SK-N-SH treated with all-trans-retinoic acid at 6 μM for 48 hours (cell line): ENCODE measurements around the gene ANK3.
A peak's percentile ranks its signal among the peaks of the same experiment; 100 is the strongest.

Source experiments
- ATAC-seq: fragments of 200-7000 bp; cut with Tn5 transposase; 3 replicates; pipeline ENCODE4 v1.9.1; 2020; ENCODE audit warnings: mild to moderate bottlenecking, moderate library complexity
- ARNTL ChIP-seq: fragments of 450-650 bp; formaldehyde crosslinking; IDR thresholded peaks from 2 replicates; pipeline ENCODE4 v1.5.0; 2020; ENCODE audit warnings: low read depth, mild to moderate bottlenecking, moderate library complexity, borderline replicate concordance
- BACH2 ChIP-seq: fragments of 250-450 bp; sonication (Bioruptor Pico); IDR thresholded peaks from 2 replicates; pipeline ENCODE4 v1.9.0; 2021; ENCODE audit warnings: mild to moderate bottlenecking, borderline replicate concordance
- CREB5 ChIP-seq: fragments of 250-450 bp; sonication (Bioruptor Pico); IDR thresholded peaks from 2 replicates; pipeline ENCODE4 v1.5.1; 2020; ENCODE audit warnings: low read depth, mild to moderate bottlenecking, moderate library complexity
- CSDC2 ChIP-seq: fragments of 250-450 bp; sonication (Bioruptor Pico); IDR thresholded peaks from 2 replicates; pipeline ENCODE4 v1.5.0; 2020; ENCODE audit warnings: mild to moderate bottlenecking, moderate library complexity
- CSRNP3 ChIP-seq: fragments of 250-450 bp; sonication (Bioruptor Pico); IDR thresholded peaks from 2 replicates; pipeline ENCODE4 v1.5.1; 2021; ENCODE audit warnings: mild to moderate bottlenecking, moderate library complexity
- ESRRG ChIP-seq: fragments of 250-450 bp; sonication (Bioruptor Pico); IDR thresholded peaks from 2 replicates; pipeline ENCODE4 v1.6.1; 2021; ENCODE audit warnings: mild to moderate bottlenecking
- GLIS3 ChIP-seq: fragments of 250-450 bp; sonication (Bioruptor Pico); IDR thresholded peaks from 2 replicates; pipeline ENCODE4 v1.5.0; 2020; ENCODE audit warnings: mild to moderate bottlenecking, moderate library complexity
- ISL1 ChIP-seq: fragments of 250-450 bp; sonication (Bioruptor Pico); IDR thresholded peaks from 2 replicates; pipeline ENCODE4 v2.1.2; 2022; ENCODE audit warnings: mild to moderate bottlenecking, moderate library complexity
- PATZ1 ChIP-seq: fragments of 250-450 bp; sonication (Bioruptor Pico); IDR thresholded peaks from 2 replicates; pipeline ENCODE4 v1.8.0; 2020; ENCODE audit warnings: mild to moderate bottlenecking, moderate library complexity, borderline replicate concordance
- POU6F1 ChIP-seq: fragments of 250-450 bp; sonication (Bioruptor Pico); IDR thresholded peaks from 2 replicates; pipeline ENCODE4 v1.8.0; 2021; ENCODE audit warnings: low read depth, mild to moderate bottlenecking, moderate library complexity, borderline replicate concordance
- PPARA ChIP-seq: fragments of 250-450 bp; sonication (Bioruptor Pico); IDR thresholded peaks from 2 replicates; pipeline ENCODE4 v1.5.0; 2020; ENCODE audit warnings: mild to moderate bottlenecking, borderline replicate concordance
- SNAI2 ChIP-seq: fragments of 250-450 bp; sonication (Bioruptor Pico); IDR thresholded peaks from 2 replicates; pipeline ENCODE4 v1.5.0; 2020; ENCODE audit warnings: mild to moderate bottlenecking, moderate library complexity
- TOX ChIP-seq: fragments of 250-450 bp; sonication (Bioruptor Pico); IDR thresholded peaks from 2 replicates; pipeline ENCODE4 v1.8.0; 2021; ENCODE audit warnings: mild to moderate bottlenecking, moderate library complexity, borderline replicate concordance
- TSHZ2 ChIP-seq: fragments of 250-450 bp; sonication (Bioruptor Pico); IDR thresholded peaks from 2 replicates; pipeline ENCODE4 v1.5.0; 2020; ENCODE audit warnings: mild to moderate bottlenecking, moderate library complexity
- ZC3H10 ChIP-seq: fragments of 250-450 bp; sonication (Bioruptor Pico); IDR thresholded peaks from 2 replicates; pipeline ENCODE4 v1.5.1; 2021; ENCODE audit warnings: mild to moderate bottlenecking, moderate library complexity
- ZFP3 ChIP-seq: fragments of 250-450 bp; sonication (Bioruptor Pico); IDR thresholded peaks from 2 replicates; pipeline ENCODE4 v1.5.0; 2020; ENCODE audit warnings: mild to moderate bottlenecking, moderate library complexity
- ZFP30 ChIP-seq: fragments of 450-650 bp; formaldehyde crosslinking; IDR thresholded peaks from 2 replicates; pipeline ENCODE4 v1.5.0; 2022; ENCODE audit warnings: mild to moderate bottlenecking, moderate library complexity
- ZNF565 ChIP-seq: fragments of 450-650 bp; formaldehyde crosslinking; conservative IDR thresholded peaks from 2 replicates; pipeline ENCODE4 v1.5.0; 2020; ENCODE audit warnings: low read depth, mild to moderate bottlenecking, moderate library complexity
- ZNF70 ChIP-seq: fragments of 450-650 bp; formaldehyde crosslinking; IDR thresholded peaks from 2 replicates; pipeline ENCODE4 v1.5.0; 2020; ENCODE audit warnings: mild to moderate bottlenecking, moderate library complexity
- ZNF8 ChIP-seq: fragments of 450-650 bp; formaldehyde crosslinking; IDR thresholded peaks from 2 replicates; pipeline ENCODE4 v1.5.0; 2020; ENCODE audit warnings: mild to moderate bottlenecking, moderate library complexity

ANK3 gene

GRCh38 chr10:60021361-60021760 is 368.3 kb downstream of the ANK3 start (continued):
- no peak for TF ChIP-seq CSRNP3 (CRISPR knock-in tag)
- TF ChIP-seq ISL1 (CRISPR knock-in tag): no peak
- no peak for TF ChIP-seq CSDC2 (CRISPR knock-in tag)
- no peak for TF ChIP-seq POU6F1 (CRISPR knock-in tag)
- TF ChIP-seq PPARA (CRISPR knock-in tag): no peak
- TF ChIP-seq TOX: no peak

GRCh38 chr10:60016794-60017193 is 372.9 kb downstream of the ANK3 start:
- no peak for ATAC-seq
- TF ChIP-seq ZC3H10 (CRISPR knock-in tag): no peak

- no peak for ATAC-seq
- TF ChIP-seq ZNF565 (CRISPR knock-in tag) (no peak), SNAI2 (CRISPR knock-in tag) (no peak), CSDC2 (CRISPR knock-in tag) (no peak), ZNF70 (CRISPR knock-in tag) (no peak), GLIS3 (CRISPR knock-in tag) (no peak), PPARA (CRISPR knock-in tag) (no peak), ISL1 (CRISPR knock-in tag) (no peak), ZFP3 (no peak), ZNF8 (CRISPR knock-in tag) (no peak), ZFP30 (CRISPR knock-in tag) (no peak), ESRRG (CRISPR knock-in tag) (no peak), ARNTL (no peak), ZC3H10 (CRISPR knock-in tag) (no peak), CREB5 (CRISPR knock-in tag) (no peak), PATZ1 (CRISPR knock-in tag) (no peak), BACH2 (CRISPR knock-in tag) (no peak), CSRNP3 (CRISPR knock-in tag) (no peak), TOX (no peak)
Measured at GRCh38 chr10:60009710-60010383, 379.8 kb downstream of the ANK3 start.

GRCh38 chr10:60009276-60009675 is 380.4 kb downstream of the ANK3 start:
- TF ChIP-seq ESRRG (CRISPR knock-in tag) (no peak), ISL1 (CRISPR knock-in tag) (peak; percentile 49; the same call in 1 of the 2 replicates)
- no peak for ATAC-seq

- TF ChIP-seq TSHZ2: no peak
- ATAC-seq: no peak
Measured at GRCh38 chr10:60008816-60009215, 380.9 kb downstream of the ANK3 start.
